ENCODE measurements around the gene CALB2. TPM values are rescaled to one million over a fixed set of nuclear protein-coding genes. Genes with fewer than 3 reads are reported as not detected.
"Not testable (repeated sequence)": the region's sequence is repeated elsewhere in the genome, so short reads cannot be mapped to it uniquely, and the experiment has no call there.

Gene CALB2
- polyA plus RNA-seq, 1 donor from 2014 or later, result not detected

GRCh38 chr16:71345031-71345430 is 13.5 kb upstream of the CALB2 start:
- Mint-ChIP-seq H3K36me3 (no peaks in the 10 kb centered on the region), H3K4me1 (no peaks in the 10 kb centered on the region), H3K27me3 (peaks cover 8% of the 10 kb centered on the region), H3K4me3 (no peak overlapping the region), H3K9me3 (peaks cover 0 to 2% (median 0%) of the 10 kb centered on the region in 3 donors), H3K27ac (peak overlapping the region in 1 of 3 donors; percentile 27)

GRCh38 chr16:71347146-71347545 is 11.4 kb upstream of the CALB2 start:
- H3K27me3 Mint-ChIP-seq, result peaks cover 6% of the 10 kb centered on the region
- H3K36me3 Mint-ChIP-seq, result no peaks in the 10 kb centered on the region
- no peak overlapping the region for H3K27ac Mint-ChIP-seq
- no peak overlapping the region for H3K4me3 Mint-ChIP-seq
- H3K4me1 Mint-ChIP-seq, result no peaks in the 10 kb centered on the region
- H3K9me3 Mint-ChIP-seq, result peaks cover 0 to 2% (median 0%) of the 10 kb centered on the region in 3 donors

GRCh38 chr16:71348262-71349085 is 10.0 kb upstream of the CALB2 start:
- no peak overlapping the region for H3K27ac Mint-ChIP-seq
- H3K4me3 Mint-ChIP-seq, result no peak overlapping the region
- H3K4me1 Mint-ChIP-seq, result no peaks in the 10 kb centered on the region

GRCh38 chr16:71350821-71351557 is 7.5 kb upstream of the CALB2 start:
- H3K27me3 Mint-ChIP-seq, result peaks cover 5% of the 10 kb centered on the region
- no peak overlapping the region for H3K27ac Mint-ChIP-seq
- H3K4me3 Mint-ChIP-seq, result no peak overlapping the region
- H3K4me1 Mint-ChIP-seq, result no peaks in the 10 kb centered on the region
- peaks cover 2% of the 10 kb centered on the region for H3K36me3 Mint-ChIP-seq
- no peaks in the 10 kb centered on the region for H3K9me3 Mint-ChIP-seq

More at GRCh38 chr16:71348262-71349085, 10.0 kb upstream of the CALB2 start:
- H3K36me3 Mint-ChIP-seq, result peaks cover 2% of the 10 kb centered on the region
- H3K27me3 Mint-ChIP-seq, result peaks cover 10% of the 10 kb centered on the region
- H3K9me3 Mint-ChIP-seq, result no peaks in the 10 kb centered on the region

GRCh38 chr16:71351558-71351901 is 7.0 kb upstream of the CALB2 start:
- Mint-ChIP-seq H3K9me3 (no peaks in the 10 kb centered on the region), H3K4me1 (no peaks in the 10 kb centered on the region), H3K4me3 (no peak overlapping the region), H3K36me3 (peaks cover 2% of the 10 kb centered on the region), H3K27ac (no peak overlapping the region), H3K27me3 (peaks cover 5% of the 10 kb centered on the region)

GRCh38 chr16:71352466-71352865 is 6.1 kb upstream of the CALB2 start:
- Mint-ChIP-seq H3K4me1 (peaks cover 0 to 2% (median 0%) of the 10 kb centered on the region in 3 donors), H3K4me3 (no peak overlapping the region), H3K27ac (no peak overlapping the region), H3K27me3 (peaks cover 7% of the 10 kb centered on the region), H3K9me3 (no peaks in the 10 kb centered on the region), H3K36me3 (peaks cover 2% of the 10 kb centered on the region)

- no peaks in the 10 kb centered on the region for H3K9me3 Mint-ChIP-seq
- peaks cover 2% of the 10 kb centered on the region for H3K36me3 Mint-ChIP-seq
- peak overlapping the region in 1 of 3 donors; percentile 17 for H3K27ac Mint-ChIP-seq
- peaks cover 0 to 2% (median 0%) of the 10 kb centered on the region in 3 donors for H3K4me1 Mint-ChIP-seq
- peaks cover 7% of the 10 kb centered on the region for H3K27me3 Mint-ChIP-seq
- no peak overlapping the region for H3K4me3 Mint-ChIP-seq
These were observed 5.5 kb upstream of the CALB2 start for GRCh38 chr16:71352963-71353460.

GRCh38 chr16:71353736-71354135 is 4.8 kb upstream of the CALB2 start:
- Mint-ChIP-seq H3K27me3 (peaks cover 7% of the 10 kb centered on the region), H3K4me3 (no peak overlapping the region), H3K4me1 (peaks cover 0 to 3% (median 2%) of the 10 kb centered on the region in 3 donors), H3K27ac (no peak overlapping the region), H3K36me3 (peaks cover 2% of the 10 kb centered on the region), H3K9me3 (no peaks in the 10 kb centered on the region)

- H3K36me3 Mint-ChIP-seq, result peaks cover 2% of the 10 kb centered on the region
- H3K4me3 Mint-ChIP-seq, result no peak overlapping the region
- no peak overlapping the region for H3K27ac Mint-ChIP-seq
- no peaks in the 10 kb centered on the region for H3K9me3 Mint-ChIP-seq
- H3K27me3 Mint-ChIP-seq, result peaks cover 7% of the 10 kb centered on the region
- H3K4me1 Mint-ChIP-seq, result peaks cover 0 to 3% (median 2%) of the 10 kb centered on the region in 3 donors
These were observed 4.4 kb upstream of the CALB2 start for GRCh38 chr16:71354156-71354555.

GRCh38 chr16:71356051-71356740 is 2.3 kb upstream of the CALB2 start:
- Mint-ChIP-seq H3K36me3 (peaks cover 2% of the 10 kb centered on the region), H3K27me3 (peaks cover 11% of the 10 kb centered on the region), H3K9me3 (no peaks in the 10 kb centered on the region), H3K27ac (no peak overlapping the region), H3K4me1 (peaks cover 0 to 3% (median 2%) of the 10 kb centered on the region in 3 donors), H3K4me3 (no peak overlapping the region)

- not testable (repeated sequence) for H3K9me3 Mint-ChIP-seq, H3K27ac Mint-ChIP-seq, H3K36me3 Mint-ChIP-seq, H3K4me3 Mint-ChIP-seq, H3K4me1 Mint-ChIP-seq
- H3K27me3 Mint-ChIP-seq, result peaks cover 12% of the 10 kb centered on the region
These were observed 1.6 kb upstream of the CALB2 start for GRCh38 chr16:71356936-71357335.

- no peak overlapping the region for H3K4me3 Mint-ChIP-seq
These were observed 842 bp upstream of the CALB2 start for GRCh38 chr16:71357681-71358080.

GRCh38 chr16:71359431-71359830 is 908 bp downstream of the CALB2 start:
- Mint-ChIP-seq H3K4me3 (peak overlapping the region in 2 of 4 donors; percentile 8 to 22), H3K27me3 (peaks cover 10% of the 10 kb centered on the region), H3K4me1 (peaks cover 0 to 3% (median 2%) of the 10 kb centered on the region in 3 donors), H3K9me3 (no peaks in the 10 kb centered on the region), H3K36me3 (no peaks in the 10 kb centered on the region), H3K27ac (no peak overlapping the region)

More at GRCh38 chr16:71357681-71358080, 842 bp upstream of the CALB2 start:
- Mint-ChIP-seq H3K4me1 (peaks cover 0 to 3% (median 2%) of the 10 kb centered on the region in 3 donors), H3K9me3 (no peaks in the 10 kb centered on the region), H3K36me3 (peaks cover under 1% of the 10 kb centered on the region), H3K27me3 (peaks cover 9% of the 10 kb centered on the region), H3K27ac (no peak overlapping the region)

GRCh38 chr16:71360378-71360777 is 1.9 kb downstream of the CALB2 start:
- Mint-ChIP-seq H3K27me3 (peaks cover 10% of the 10 kb centered on the region), H3K4me3 (no peak overlapping the region), H3K36me3 (no peaks in the 10 kb centered on the region), H3K9me3 (no peaks in the 10 kb centered on the region), H3K27ac (no peak overlapping the region), H3K4me1 (peaks cover 0 to 3% (median 2%) of the 10 kb centered on the region in 3 donors)

All from IgD-negative memory B cell (primary cell).